EL (cell line): ENCODE results near the gene MAGIX.
"Not testable (repeated sequence)": the region's sequence is repeated elsewhere in the genome, so short reads cannot be mapped to it uniquely, and the experiment has no call there.

Source experiments
- DNase-seq: peaks from one replicate; pipeline ENCODE4 v3.0.0-alpha.2; 2016

Gene MAGIX

DNA sequence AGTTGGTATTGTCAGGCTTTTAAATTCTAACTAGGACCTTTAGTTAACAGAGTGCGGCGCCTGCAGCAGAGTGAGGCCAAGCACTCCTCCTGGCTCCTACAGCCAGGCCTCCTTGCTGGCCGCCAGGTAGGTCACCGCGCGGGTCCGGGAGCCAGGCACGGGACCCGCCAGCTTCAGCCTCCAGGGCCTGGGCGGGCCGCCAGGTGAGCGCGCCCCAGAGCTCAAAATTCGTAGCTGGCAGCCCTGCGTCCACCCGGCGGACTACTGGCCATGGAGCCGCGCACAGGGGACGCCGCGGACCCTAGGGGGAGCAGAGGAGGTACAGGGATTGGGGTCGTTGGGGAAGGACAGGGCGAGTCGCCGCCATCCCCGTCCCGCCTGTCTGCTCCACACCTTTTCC is at the start of gene MAGIX:
TSS of gene MAGIX (plus strand) at position 139 of the 400 bp plus-strand sequence. CDS start at position 271, 132 bp downstream.
- no peak for DNase-seq

DNA sequence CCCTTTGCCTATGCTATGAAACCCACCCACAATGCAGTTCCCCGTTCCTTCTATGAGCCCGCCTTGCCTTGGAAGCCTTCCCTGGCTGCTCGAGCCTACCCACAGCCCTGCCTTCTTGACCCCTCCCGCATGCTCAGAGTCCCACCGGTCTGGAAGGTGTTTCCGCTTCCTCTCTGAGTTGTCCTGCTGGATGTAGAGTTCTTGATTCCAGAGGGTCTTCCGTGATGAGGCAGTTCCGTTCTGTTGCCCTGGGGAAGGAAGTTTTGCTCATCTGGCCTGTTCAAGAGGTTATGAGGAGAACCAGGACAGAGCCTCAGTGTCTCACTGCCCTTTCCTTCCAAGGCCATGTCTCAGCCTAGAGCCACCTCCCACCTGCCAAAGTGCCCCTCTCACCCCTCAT is 46.5 kb upstream of the MAGIX start:
- no peak for DNase-seq

DNA sequence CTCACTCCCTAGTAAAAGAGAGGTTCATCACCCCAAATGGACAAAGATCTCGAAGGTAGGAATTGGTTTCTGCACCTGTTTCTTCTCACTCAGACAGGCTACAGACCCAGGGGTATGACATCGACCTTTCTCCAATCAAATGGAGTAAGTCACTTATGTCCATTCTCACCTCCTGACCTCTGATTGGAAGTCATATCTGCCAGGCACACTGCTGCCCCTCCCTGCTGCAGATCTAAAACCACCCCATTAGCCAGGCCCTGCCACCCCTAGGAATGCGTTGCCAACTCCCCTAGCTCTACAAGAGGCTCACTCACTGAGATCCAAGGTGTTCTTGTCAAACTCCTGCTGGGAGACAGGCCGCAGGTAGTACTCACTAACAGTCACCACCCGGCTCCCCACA is 45.8 kb upstream of the MAGIX start:
- no peak for DNase-seq

DNA sequence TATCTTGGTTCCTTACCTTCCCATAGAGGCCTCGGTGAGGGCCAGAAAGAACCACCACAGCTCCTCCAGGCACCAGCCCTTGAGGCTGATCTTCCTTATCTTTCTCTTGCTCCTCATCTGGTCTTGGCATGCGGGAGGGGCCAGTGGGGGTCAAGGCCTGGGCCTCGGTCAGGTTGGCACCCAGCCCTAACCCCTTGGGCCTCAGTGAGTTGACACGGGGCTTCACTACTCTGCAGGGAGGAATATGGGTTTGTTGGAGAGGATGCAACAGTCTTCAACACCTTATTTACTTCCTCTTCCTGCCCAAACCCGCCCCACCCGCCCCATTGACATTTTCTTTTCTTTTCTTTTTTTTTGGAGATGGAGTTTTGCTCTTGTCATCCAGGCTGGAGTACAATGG is 45.0 kb upstream of the MAGIX start:
- no peak for DNase-seq

DNA sequence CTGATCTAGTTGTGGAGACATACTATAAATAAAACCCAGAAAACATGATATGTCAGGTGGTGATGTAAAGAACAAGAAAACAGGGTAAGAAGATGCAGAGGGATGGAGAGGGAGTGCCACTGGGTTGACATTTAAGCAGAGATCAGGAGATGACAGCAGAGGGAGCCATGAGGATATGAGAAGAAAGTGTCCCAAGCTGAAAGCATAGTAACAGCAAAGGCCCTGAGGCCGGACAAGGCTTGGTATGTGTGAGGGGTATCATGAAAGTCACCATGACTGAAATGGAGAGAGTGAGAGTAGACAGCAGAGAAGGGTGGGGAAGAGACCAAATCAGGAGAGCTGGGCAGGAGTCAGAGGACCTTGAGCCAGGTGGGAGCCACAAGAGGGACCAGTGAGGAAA is 42.5 kb upstream of the MAGIX start:
- no peak for DNase-seq

DNA sequence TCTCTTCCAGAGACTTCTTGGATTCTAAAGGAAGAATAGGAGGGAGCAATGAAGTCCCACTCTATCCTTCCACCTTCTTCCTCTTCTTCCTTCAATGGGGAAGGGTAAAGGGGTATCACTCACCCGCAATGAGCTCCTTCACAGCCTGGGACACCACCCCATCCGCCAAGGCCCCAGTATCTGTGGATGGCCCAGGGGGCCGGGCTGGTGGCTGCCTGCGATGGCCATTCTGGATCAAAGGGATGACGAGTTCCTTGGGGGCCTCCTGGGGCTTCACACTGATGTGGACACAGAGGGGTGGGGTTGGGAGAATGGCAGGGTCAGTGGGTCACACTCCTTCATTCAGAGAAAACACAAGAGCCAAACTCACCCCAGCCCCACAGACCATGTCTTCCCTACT is 40.1 kb upstream of the MAGIX start:
- DNase-seq, result no peak

DNA sequence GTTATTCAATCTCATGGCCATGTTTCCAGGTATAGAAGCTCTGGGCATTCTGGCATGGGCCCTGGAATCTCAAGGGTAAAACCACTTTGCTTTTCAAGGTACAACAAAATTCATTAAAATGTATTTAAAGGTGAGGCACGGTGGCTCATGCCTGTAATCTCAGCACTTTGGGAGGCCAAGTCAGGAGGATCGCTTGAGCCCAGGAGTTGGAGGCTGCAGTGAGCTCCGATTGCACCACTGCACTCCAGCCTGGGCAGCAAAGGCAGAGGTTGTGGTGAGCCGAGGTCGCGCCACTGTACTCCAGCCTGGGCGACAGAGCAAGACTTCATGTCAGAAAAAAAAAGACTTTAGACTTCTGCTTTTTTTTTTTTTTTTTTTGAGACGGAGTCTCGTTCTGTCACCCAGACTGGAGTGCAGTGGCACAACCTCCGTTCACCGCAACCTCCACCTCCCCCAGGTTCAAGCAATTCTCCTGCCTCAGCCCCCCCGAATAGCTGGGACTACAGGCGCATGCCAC is 34.8 kb upstream of the MAGIX start:
- DNase-seq, result not testable (repeated sequence)

DNA sequence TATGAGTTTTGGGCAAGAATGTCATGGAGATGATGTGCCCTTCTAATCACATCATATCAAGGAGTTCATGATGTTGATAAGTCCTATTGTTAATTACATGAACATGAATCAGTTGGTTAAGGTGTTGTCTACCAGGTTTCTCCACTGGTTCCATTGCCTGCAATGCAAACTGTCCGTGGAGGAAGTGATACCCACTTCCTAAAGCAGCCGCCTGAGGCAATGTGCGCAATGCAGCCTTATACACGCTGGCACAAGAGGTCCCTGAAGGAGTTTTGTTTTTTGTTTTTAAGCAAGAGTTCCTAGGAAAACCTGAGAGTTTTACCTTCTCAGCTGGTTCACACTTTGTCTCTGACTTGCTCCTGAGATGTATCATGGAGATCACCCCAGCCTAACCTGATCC is 33.1 kb upstream of the MAGIX start:
- no peak for DNase-seq

DNA sequence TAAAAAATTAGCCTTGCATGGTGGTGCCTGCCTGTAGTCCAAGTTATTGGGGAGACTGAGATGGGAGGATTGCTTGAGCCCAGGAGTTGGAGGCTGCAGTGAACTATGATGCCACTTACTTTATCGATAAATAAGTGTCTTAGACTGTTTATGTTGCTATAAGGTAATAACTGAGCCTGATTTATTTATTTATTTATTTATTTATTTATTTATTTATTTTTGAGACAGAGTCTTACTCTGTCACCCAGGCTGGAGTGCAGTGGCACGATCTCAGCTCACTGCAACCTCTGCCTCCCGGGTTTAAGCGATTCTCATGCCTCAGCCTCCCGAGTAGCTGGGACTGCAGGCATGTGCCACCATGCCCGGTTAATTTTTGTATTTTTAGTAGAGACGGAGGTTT is 30.3 kb upstream of the MAGIX start:
- not testable (repeated sequence) for DNase-seq

DNA sequence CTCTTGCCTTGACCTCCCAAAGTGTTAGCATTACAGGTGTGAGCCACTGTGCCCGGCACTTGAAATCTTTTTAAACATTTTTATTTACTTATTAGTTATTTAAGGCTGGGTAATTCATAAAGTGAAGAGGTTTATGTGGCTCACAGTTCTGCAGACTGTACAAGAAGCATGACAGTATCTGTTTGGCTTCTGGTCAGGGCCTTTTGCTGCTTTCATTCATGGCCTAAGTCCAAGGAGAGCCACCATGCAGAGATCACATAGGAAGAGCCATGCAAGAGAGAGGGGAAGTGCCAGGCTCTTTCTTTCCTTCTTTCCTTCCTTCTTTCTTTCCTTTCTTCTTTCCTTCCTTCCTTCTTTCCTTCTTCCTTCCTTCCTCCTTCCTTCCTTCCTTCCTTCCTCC is 28.8 kb upstream of the MAGIX start:
- no peak for DNase-seq

DNA sequence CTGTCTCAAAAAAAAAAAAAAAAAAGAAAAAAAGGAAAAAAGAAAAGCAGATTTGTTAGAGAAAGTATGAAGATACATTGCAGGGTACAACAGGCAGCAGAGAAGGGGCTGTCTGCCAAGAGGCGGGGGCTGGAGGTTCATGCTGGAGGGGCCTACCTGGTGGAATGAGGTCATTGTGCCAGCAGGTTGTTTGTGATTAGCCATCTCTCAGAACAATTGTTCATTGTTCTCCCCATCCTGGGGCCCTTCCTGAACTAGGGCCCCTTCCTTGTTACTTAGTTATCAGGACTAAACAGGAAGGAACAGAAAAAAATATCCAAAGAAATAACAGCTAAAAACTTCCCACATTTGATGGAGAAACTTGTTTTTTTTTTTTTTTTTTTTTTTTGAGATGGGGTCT is 25.1 kb upstream of the MAGIX start:
- DNase-seq, result no peak

DNA sequence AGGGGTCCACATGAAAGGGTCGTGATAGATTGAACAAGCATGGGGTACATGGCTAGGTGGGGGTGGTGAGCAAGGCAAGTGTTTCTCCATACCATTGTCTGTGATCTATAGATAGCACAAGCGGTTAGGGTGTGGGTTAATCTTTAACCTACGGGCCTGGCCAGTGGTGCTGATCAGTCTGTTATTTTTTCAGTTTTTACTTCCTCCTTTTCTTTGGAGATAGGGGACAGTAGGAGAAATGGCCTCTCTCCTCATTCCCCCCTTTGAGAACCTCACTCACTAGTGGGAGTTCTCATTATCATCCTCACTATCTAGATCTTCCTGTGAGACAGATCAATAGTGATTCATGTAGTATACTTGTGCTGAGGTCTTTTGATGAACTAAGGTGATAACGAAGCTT is 22.8 kb upstream of the MAGIX start:
- no peak for DNase-seq

DNA sequence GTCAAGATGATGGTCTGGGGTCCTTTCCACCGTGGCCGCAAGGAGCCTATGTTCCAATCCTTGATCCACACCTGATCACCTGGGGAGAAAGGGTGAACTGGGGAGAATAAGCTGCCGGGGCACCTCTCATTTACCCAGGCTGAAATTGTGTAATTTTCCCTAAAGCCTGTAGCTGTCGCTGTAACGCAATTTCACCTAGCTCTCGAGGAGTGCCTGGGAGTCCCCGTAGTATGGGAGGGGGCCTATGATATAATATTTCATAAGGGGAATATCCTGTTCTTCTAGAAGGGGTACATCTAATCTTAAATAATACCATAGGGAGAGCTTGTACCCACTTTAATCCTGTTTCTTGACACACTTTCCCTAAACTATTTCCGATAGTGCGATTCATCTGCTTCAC is 20.3 kb upstream of the MAGIX start:
- DNase-seq, result not testable (repeated sequence)

DNA sequence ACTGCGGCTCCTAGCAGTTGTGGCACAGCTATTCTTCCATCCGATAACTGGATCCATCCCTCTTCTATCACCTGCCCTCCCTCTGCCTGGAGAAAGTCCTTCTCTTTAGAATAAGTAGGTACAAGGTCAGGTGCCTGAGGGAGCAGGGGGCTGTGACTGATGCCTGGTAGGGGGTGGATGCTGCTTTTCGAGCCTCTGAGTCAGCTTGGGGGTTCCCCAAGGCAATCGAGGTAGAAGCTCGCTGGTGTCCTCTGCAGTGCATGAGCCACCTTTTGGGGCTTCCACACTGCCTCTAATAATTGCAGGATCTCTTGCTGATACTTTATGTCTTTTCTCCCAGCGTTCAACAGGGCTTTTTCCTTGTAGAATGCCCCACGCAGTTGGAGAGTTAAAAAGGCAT is 19.4 kb upstream of the MAGIX start:
- DNase-seq, result not testable (repeated sequence)

DNA sequence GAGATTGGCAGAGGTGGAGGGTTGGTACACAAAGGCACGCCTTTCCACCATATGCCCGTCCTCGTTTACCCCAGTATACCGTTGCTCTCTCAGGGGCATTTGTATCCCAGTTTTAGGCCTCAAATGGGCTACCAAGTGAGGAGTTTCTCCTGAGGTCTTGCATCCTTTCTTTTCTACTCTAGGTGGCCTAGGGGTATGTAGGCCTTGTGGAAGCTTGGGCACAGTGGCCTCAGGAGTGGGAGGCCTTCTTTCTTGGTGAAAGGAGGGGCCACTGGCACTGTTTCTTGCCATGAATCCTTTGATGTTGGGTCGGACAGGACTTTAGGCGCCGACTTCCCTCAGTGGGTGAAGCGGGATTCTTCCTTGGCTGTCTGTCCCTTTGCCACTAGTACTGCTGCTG is 15.3 kb upstream of the MAGIX start:
- no peak for DNase-seq

DNA sequence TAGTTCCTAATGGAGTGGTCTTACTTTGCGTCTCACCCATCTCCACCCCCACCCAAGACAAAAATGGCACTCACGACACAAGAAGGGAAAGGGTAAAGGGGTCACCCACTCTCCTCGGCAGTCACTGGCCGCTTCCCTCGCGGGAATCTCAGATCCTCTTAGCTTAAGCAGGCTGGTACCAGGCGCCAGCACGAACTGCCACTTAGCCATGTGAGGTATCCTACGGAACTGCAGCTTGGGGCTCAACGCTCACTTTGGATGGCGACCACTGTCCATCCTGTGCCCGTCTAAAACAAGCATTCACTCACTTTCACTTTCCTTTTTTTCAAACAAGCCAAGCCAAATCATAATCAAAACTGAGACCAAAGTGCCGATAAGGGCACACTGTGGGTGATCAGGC is 14.6 kb upstream of the MAGIX start:
- no peak for DNase-seq

DNA sequence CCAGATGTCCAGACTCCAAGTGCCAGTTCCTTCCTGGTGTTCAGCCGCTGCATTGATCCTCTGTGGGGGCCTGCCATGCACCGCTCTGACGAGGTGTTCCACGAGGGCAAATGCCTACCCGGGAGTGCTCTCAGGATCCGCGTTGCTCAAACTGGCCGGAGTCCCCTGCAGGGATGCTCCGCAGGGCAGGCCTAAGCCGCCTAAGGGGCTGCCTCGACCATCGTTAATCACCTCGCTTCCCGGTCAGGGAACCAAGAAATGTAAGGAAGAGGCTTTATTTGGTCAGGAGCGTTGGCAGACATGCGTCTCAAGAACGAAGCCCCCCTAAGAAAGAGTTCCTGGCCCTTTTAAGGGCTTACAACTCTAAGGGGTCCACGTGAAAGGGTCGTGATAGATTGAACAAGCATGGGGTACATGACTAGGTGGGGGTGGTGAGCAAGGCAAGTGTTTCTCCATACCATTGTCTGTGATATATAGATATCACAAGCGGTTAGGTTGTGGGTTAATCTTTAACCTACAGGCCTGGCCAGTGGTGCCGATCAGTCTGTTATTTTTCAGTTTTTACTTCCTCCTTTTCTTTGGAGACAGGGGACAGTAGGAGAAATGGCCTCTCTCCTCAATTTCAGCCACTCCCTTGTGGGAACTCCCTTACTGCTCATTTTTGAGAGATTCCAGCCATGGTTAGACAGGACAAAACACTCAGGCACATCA is 14.0 kb upstream of the MAGIX start:
- DNase-seq, result not testable (repeated sequence)

DNA sequence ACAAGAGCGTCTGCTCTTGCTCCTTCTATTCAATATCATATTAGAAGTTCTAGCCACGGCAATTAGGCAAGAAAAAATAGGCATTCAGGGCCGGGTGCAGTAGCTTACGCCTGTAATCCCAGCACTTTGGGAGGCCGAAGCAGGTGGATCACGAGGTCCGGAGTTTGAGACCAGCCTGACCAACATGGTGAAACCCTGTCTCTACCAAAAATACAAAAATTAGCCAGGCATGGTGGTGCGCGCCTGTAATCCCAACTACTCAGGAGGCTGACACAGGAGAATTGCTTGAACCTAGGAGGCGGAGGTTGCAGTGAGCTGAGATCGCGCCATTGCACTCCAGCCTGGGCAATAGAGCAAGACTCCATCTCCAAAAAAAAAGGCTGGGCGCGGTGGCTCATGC is 13.3 kb upstream of the MAGIX start:
- DNase-seq, result not testable (repeated sequence)

DNA sequence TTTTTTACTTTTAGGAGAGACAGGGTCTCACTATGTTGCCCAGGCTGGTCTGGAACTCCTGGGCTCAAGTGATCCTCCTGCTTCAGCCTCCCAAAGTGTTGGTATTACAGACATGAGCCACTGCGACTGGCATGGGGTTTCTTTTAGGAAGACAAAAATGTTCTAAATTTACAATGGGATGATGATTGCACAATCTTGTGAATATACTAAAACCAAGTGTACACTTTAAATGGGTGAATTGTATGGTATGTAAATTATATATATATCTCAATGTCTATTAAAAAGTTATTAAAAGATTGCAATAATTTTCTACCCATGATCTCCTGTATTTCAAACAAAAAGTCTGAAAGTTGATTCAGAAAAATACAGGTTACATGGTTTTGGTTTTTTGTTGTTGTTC is 9.1 kb upstream of the MAGIX start:
- DNase-seq, result no peak

DNA sequence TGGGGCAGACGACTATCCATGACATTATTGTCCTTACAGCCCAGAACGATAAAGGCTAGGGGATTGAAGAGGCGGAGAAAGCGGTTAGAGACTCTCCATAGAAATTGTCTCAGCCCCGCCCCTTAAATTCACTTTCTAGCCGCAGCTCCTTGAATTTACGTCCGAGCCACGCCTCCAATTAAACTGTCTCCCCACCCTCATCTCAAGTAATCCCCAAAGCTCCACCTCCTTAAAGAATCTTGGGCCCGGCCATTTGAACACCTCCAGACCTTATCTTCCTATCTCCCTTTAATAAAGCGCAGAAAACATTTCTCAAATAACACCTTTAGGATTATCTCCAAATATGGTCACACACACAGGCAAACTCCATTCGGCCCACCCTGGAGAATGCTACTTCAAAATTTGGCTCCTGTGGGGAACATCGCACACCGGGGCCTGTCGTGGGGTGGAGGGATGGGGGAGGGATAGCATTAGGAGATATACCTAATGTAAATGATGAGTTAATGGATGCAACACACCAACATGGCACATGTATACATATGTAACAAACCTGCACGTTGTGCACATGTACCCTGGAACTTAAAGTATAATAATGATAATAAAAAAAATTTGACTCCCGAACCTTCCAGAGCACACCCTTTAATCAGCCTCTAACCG is 7.2 kb upstream of the MAGIX start:
- peak; percentile 71 for DNase-seq

DNA sequence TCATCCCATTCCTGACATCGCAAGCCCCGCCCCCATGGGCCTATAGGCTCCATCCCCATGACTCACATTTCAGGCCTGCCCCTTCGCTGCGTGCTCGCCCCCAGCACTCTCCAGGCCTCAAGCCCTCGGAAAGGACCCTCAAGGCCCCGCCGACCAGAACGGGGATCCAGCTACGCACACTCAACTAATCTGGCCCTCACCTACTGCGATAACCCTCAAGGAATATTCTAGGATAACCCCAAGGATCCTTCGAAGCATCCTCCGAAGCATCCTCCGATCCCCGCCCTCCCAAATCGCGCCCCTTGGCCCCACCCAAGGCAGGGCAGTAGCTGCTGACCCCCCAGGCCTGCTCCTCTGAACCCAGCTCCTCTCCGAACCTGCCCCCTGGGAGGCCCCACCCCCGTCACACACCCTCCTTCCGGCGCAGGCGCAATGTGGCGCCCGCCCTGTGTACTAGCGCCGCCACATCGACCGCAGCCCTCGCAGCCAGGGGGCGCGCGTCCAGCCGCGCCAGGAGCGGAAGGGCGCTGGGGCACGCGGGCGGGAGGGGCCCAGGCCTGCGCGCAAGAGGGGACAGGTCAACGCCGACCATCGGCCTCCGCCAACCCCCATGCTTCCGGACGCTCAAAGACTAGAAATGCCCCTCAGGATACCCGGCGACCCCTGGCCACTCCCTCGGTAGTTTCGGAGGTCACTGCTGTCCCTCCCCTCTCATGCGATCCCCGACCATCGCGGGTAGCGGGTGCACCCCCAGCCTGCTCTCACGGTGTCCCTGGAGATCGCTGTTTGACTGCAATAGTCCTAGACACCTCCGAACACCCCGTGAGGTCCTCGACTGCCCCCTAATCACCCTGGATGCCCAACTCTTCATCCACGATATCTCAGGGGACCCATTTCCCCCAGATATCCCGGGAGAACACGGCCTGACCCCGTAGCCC is 6.4 kb upstream of the MAGIX start:
- DNase-seq, result peak; percentile 88

DNA sequence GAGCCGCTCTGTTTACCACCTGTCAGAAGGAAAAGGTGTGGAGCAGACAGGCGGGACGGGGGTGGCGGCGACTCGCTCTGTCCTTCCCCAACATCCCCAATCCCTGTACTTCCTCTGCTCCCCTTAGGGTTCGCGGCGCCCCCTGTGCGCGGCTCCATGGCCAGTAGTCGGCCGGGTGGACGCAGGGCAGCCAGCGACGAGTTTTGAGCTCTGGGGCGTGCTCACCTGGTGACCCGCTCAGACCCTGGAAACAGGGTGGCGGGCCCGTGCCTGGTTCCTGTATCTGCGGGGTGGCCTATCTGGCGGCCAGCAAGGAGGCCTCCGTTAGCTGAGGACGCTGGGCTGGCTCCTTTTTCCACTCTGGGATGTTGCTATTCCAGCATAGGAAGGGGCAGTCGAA is 5.4 kb upstream of the MAGIX start:
- no peak for DNase-seq

DNA sequence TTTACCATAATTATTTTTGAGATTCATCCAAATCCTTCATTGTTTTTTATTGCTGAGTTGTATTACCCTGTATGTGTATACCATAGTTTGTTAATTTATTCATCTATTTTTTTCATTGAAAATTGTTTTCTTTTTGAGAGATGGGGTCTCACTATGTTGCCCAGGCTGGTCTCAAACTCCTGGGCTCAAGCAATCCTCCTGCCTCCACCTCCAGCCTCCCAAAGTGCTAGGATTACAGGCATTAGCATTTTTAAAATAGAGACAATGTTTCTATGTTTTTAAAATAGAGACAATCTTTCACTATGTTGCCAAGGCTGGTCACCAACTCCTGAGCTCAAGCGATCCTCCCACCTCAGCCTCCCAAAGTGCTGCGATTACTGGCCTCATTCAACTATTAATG is 1.6 kb upstream of the MAGIX start:
- no peak for DNase-seq

DNA sequence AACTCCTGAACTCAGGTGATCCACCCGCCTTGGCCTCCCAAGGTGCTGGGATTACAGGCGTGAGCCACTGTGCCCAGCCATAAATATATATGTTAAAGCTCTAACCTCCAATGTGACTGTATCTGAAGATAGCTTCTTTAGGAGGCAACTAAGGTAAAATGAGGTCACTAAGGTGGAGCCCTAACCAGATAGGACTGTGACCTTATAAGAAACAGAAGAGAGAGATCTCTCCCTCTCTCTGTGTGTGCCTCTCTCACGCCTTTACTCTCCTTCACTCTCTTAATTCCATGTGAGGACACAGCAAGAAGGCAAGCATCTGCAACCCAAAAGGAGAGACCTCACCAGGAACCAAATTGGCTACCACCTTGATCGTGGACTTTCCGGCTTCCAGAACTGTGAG is 926 bp upstream of the MAGIX start:
- no peak for DNase-seq
